ENCODE measurements around the gene GNA14.

The GNA14 gene

GRCh38 chr9:77680581-77680980 lies 32.5 kb upstream of the GNA14 start:
- Histone ChIP-seq H3K36me3 (ENCODE audit: insufficient read depth) (no peaks in the 10 kb centered on the region), H3K9ac (no peak overlapping the region), H3K4me2 (no peak overlapping the region), H3K4me1 (ENCODE audit: low read depth, poor library complexity, severe bottlenecking) (no peaks in the 10 kb centered on the region), H3K27me3 (ENCODE audit: insufficient read depth, low read depth) (no peaks in the 10 kb centered on the region), H3K4me3 (IDR thresholded peaks at IDR 0.05; ENCODE audit: insufficient read depth, low read depth, low read length) (no peak overlapping the region), H3K27ac (no peak overlapping the region), H4K20me1 (ENCODE audit: insufficient read depth) (no peaks in the 10 kb centered on the region), H2AFZ (ENCODE audit: low read depth) (no peak overlapping the region), H3K79me2 (ENCODE audit: insufficient read depth, low read depth) (no peaks in the 10 kb centered on the region)
- TF ChIP-seq, protein P1, sequence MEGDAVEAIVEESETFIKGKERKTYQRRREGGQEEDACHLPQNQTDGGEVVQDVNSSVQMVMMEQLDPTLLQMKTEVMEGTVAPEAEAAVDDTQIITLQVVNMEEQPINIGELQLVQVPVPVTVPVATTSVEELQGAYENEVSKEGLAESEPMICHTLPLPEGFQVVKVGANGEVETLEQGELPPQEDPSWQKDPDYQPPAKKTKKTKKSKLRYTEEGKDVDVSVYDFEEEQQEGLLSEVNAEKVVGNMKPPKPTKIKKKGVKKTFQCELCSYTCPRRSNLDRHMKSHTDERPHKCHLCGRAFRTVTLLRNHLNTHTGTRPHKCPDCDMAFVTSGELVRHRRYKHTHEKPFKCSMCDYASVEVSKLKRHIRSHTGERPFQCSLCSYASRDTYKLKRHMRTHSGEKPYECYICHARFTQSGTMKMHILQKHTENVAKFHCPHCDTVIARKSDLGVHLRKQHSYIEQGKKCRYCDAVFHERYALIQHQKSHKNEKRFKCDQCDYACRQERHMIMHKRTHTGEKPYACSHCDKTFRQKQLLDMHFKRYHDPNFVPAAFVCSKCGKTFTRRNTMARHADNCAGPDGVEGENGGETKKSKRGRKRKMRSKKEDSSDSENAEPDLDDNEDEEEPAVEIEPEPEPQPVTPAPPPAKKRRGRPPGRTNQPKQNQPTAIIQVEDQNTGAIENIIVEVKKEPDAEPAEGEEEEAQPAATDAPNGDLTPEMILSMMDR (conservative IDR thresholded peaks at IDR 0.05; ENCODE audit: low read depth, low read length): no peak

- H3K79me2 ChIP-seq (ENCODE audit: insufficient read depth, low read depth): no peaks in the 10 kb centered on the region
- no peaks in the 10 kb centered on the region for H3K36me3 ChIP-seq (ENCODE audit: insufficient read depth)
- no peaks in the 10 kb centered on the region for H3K27me3 ChIP-seq (ENCODE audit: insufficient read depth, low read depth)
- TF ChIP-seq, protein P1 (conservative IDR thresholded peaks at IDR 0.05; ENCODE audit: low read depth, low read length): no peak
- no peaks in the 10 kb centered on the region for H4K20me1 ChIP-seq (ENCODE audit: insufficient read depth)
- H2AFZ ChIP-seq (ENCODE audit: low read depth): no peak overlapping the region
- no peak overlapping the region for H3K4me2 ChIP-seq
- no peak overlapping the region for H3K9ac ChIP-seq
- H3K4me3 ChIP-seq (IDR thresholded peaks at IDR 0.05; ENCODE audit: insufficient read depth, low read depth, low read length): no peak overlapping the region
- H3K27ac ChIP-seq: no peak overlapping the region
- no peaks in the 10 kb centered on the region for H3K4me1 ChIP-seq (ENCODE audit: low read depth, poor library complexity, severe bottlenecking)
Observed at GRCh38 chr9:77679661-77680368, 31.7 kb upstream of the GNA14 start.

- Histone ChIP-seq H3K9ac (no peak overlapping the region), H3K79me2 (ENCODE audit: insufficient read depth, low read depth) (no peaks in the 10 kb centered on the region), H4K20me1 (ENCODE audit: insufficient read depth) (no peaks in the 10 kb centered on the region), H3K27me3 (ENCODE audit: insufficient read depth, low read depth) (no peaks in the 10 kb centered on the region), H2AFZ (ENCODE audit: low read depth) (no peak overlapping the region), H3K4me2 (no peak overlapping the region), H3K27ac (no peak overlapping the region), H3K4me1 (ENCODE audit: low read depth, poor library complexity, severe bottlenecking) (no peaks in the 10 kb centered on the region), H3K4me3 (IDR thresholded peaks at IDR 0.05; ENCODE audit: insufficient read depth, low read depth, low read length) (no peak overlapping the region), H3K36me3 (ENCODE audit: insufficient read depth) (no peaks in the 10 kb centered on the region)
- TF ChIP-seq, protein P1 (conservative IDR thresholded peaks at IDR 0.05; ENCODE audit: low read depth, low read length): no peak
Observed at GRCh38 chr9:77679088-77679487, 31.0 kb upstream of the GNA14 start.

- Histone ChIP-seq H3K4me1 (ENCODE audit: low read depth, poor library complexity, severe bottlenecking) (no peaks in the 10 kb centered on the region), H4K20me1 (ENCODE audit: insufficient read depth) (no peaks in the 10 kb centered on the region), H3K4me2 (no peak overlapping the region), H3K27me3 (ENCODE audit: insufficient read depth, low read depth) (no peaks in the 10 kb centered on the region), H3K79me2 (ENCODE audit: insufficient read depth, low read depth) (no peaks in the 10 kb centered on the region), H3K9ac (no peak overlapping the region), H2AFZ (ENCODE audit: low read depth) (no peak overlapping the region), H3K36me3 (ENCODE audit: insufficient read depth) (no peaks in the 10 kb centered on the region), H3K27ac (no peak overlapping the region), H3K4me3 (IDR thresholded peaks at IDR 0.05; ENCODE audit: insufficient read depth, low read depth, low read length) (no peak overlapping the region)
- TF ChIP-seq, protein P1 (conservative IDR thresholded peaks at IDR 0.05; ENCODE audit: low read depth, low read length): no peak
Observed at GRCh38 chr9:77677957-77678535, 29.9 kb upstream of the GNA14 start.
